Embryonic facial prominence (tissue), 1 donor: ENCODE data around the gene GRIK5.

ENCODE experiments used
- DNase-seq: peaks from one replicate; pipeline ENCODE4 v3.0.0-alpha.2; 2016; ENCODE audit errors: extremely low spot score

GRIK5 gene

DNA sequence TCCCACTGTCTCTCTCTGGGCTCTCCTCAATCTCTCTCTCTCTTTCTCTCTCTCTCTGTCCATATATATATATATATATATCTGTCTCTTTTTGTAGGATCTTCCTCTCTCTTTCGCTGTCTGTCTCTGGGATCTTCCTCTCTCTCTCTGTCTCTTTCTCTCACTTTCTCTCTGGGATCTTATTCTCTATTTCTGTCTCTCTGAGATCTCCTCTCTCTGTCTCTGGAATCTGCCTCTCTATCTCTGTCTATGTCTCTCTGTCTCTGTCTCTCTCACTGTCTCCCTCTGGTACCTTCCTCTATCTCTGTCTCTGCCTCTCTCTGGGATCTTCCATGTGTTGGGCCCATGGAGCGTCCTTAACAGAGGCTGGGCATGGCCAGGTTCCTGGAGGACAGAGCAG is 79.4 kb downstream of the GRIK5 start:
- no peak for DNase-seq

DNA sequence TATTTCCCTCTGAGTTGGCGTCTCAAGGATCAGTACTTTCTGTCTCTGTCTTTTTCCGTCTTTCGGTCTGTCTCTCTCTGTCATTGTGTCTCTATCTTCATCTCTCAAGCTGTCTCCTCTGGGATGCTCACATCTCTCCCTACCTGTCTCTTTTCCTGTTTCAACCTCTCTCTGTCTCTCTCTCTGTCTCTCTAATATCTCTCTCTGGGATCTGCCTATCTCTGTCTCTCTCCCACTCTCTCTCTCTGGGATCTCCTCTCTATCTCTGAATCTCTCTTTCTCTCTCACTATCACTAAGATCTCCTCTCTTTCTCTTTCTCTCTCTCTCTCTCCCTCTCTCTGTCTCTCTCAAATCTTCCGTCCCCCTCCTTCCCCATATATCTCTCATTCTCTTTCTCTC is 80.0 kb downstream of the GRIK5 start:
- no peak for DNase-seq

GRCh38 chr19:41988947-41989346 is 81.1 kb downstream of the GRIK5 start:
- no peak for DNase-seq

DNA sequence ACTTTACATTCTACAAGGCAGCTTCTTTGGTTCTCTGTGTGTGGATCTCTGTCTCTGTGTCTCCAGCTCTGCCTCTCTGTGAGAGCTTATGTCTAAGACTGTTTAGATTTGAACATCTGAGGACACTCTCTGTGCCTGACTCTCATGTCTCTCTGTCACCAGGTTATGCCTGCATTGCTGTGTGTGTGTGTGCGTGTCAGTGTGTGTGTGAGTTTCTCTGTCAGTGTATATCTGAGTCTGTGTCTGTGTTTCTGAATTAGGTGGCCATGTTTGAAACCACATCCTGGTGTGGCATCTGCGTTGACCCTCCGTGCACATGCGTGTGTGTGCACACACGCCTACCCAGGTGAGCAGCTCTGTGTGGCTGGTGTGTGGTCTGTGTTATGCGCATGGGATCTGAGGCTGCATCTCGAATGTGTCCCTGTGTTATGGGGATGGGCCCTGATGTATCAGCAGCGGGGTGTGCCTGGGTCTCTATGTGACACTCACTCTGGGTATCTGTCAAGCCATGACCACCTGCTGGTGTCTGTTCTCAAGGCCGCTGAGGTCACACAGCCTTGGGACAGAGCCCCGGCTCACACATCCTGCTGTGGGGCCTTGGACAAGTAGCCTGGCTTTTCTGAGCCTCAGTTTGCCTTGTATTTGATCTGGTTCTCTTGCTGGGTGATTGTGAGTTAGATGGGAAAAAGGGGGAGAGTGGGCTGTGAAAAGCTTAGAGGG is 82.7 kb downstream of the GRIK5 start:
- DNase-seq, result no peak

DNA sequence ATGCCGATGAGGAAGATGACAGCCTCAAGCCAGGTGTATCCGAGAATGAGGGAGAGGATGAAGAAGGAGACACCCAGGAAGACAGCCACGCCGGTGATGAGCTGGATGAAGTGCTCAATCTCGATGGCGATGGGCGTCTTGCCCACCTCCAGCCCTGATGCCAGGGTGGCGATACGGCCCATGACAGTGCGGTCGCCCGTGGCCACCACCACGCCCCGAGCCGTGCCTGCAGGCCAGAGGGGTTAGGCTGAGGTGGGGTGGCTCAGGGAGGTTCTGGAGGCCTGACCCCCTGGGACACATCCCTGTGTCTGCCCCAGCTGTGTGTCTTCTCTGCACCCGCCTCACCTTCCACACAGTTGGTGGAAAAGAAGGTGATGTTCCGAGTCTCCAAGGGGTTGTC is 85.0 kb downstream of the GRIK5 start:
- DNase-seq, result no peak

GRCh38 chr19:41981724-41982123 is 88.3 kb downstream of the GRIK5 start:
- DNase-seq, result no peak

DNA sequence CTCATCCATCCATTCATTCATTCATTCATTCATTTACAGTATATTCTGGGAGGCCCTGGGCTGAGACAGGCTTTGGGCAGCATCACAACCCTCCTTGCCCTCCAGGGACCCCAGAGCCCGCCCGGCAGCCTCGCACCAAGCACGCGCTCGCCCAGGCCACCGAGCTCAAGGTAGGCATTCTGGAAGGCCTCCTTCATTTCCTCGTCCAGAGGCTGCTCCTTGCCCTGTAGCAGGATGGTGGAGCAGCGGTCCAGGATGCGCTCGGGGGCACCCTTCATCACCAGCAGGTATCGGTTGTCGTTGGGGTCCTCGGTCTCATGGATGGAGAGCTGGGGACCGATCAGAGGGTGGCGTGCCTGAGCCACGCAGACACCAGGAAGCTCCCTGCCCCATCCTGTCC is 91.5 kb downstream of the GRIK5 start:
- DNase-seq, result no peak

- DNase-seq, result no peak
Measured at GRCh38 chr19:41977916-41978315, 92.1 kb downstream of the GRIK5 start.

- no peak for DNase-seq
Measured at GRCh38 chr19:41974652-41975051, 95.4 kb downstream of the GRIK5 start.

- no peak for DNase-seq
Measured at GRCh38 chr19:41971363-41971762, 98.6 kb downstream of the GRIK5 start.

DNA sequence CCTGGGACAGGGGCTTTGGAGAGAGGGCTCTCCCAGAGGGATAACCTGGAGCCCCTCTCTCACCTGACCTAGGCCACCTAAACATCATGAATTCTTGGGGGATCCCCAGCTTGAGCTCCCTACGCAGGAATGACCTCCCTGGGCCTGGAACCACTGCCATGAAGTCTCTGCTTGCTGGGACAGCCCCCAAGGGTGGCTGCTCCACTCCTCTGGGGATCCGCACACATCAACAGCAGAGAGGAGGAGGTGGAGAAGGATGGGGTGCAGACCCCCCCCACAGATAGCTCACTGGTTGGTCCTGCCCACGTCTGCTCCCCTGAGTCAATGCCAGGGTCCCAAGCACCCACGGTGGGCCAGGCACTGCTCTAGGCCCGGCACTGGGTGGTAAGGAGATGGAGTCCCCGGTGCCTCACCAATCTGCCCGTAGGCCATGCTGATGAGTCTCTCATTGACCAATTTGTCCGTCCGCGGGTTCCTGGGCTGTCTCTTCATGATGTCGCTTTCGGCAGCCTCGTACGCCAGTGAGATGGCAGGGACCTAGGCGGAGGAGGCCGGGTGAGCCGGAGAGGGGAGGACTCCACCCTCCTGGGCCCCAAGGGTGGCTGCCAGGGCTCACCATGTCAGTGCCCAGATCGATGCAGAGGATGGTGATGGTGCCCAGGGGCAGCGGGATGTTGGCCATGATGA is 100.1 kb downstream of the GRIK5 start:
- no peak for DNase-seq

- no peak for DNase-seq
Measured at GRCh38 chr19:41968751-41969595, 101.0 kb downstream of the GRIK5 start.

DNA sequence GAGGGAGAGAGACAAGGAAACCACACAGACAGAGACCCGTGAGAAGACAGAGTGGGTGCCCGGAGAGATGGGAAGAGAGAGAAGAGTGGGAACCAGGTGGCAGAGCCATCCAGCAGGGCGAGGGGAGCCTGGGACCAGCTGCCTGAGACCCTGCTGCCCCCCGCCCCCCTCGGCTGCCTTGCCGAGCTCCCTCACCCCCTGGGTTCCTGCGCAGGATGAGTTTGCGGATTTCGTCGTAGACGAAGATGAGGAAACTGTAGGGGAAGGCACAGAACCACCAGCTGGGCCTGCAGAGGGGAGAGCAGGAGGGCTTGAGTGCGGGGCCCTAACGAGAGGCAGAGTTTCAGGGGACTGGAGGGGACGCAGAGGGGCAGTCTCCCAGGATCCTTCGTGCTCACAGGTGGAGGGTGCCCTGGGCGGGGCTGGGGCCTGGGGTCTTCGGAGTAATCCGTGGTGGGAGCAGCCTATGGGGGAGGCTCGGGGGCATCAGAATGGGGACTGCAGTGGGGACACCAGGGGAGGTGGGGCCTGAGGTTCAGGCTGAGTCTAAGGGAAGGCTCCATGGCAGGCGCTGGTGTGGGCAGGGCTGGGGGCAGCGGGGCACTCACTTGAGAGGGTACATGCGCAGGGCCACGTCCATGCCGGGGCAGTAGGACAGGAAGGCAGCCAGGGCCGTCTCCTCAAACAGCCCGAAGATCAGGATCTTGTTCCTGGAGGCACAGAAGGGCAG is 102.8 kb downstream of the GRIK5 start:
- no peak for DNase-seq

DNA sequence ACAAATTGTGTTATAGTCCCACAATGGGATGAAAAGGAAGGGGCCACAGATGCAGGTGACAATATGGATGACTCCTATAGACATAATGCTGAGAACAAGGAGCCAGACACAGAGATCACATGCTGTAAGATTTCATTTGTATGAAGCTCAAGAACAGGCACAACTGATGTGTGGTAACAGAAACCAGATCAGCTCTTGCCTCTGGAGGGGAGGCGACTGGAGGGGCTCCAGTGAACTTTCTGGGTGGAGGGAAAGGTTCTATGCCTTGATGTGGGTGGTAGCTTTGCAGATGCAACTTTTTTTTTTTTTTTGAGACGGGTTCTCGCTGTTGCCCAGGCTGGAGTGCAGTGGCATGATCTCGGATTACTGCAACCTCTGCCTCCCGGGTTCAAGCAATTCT is 104.9 kb downstream of the GRIK5 start:
- DNase-seq, result no peak

DNA sequence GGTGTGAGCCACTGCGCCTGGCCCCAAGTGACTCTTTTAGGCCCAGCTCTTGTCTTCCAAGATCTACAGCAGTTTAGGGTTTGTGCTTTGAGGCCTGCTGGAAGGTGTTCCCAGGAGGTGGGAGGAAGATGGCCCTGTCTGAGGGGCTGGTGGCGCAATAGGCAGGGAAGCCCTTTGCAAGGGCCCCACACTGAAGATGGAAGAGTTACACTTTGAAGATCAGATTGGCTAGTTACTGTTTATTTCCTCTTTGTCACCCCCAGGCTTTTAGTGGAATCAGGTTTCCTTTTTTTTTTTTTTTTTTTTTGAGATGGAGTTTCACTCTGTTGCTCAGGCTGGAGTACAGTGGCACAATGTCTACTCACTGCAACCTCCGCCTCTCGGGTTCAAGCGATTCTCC is 109.0 kb downstream of the GRIK5 start:
- DNase-seq, result no peak

GRCh38 chr19:41959056-41960053 is 110.7 kb downstream of the GRIK5 start, which contains the start of gene RABAC1:
Gene RABAC1, minus strand, starts transcription at chr19:41959321. Its CDS starts 29 bp downstream, at chr19:41959292.
- peak; percentile 93 for DNase-seq

GRCh38 chr19:41958367-41959055 is 111.5 kb downstream of the GRIK5 start:
- peak; percentile 43 for DNase-seq

DNA sequence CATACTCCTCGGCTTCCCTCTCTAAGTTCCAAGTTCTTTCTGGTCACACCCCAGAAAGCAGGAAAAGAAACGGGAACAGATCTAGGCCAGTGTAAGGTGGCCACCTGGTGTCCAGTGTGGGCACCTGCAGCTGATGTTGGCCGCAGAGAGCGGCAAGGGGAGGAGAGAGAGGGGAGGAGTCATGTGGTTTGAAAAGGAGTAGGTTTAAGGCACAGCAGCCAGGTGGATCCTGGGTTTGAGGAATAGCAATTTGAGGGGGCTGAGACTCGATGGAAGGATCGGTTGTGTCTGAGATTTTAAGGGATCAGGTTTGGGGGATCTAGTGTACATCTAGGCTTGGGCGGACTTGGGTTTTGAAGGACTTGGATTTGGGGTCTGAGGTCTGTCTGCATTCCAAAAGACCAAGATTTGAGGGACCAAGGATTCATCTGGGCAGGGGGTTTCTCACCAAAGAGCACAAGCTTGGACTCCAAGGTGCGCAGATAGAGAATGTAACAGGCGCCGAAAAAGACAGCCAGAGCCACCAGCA is 112.1 kb downstream of the GRIK5 start:
- peak; percentile 53 for DNase-seq

GRCh38 chr19:41957161-41957837 is 112.7 kb downstream of the GRIK5 start:
- DNase-seq, result no peak
